Pancreas (tissue), 10 donors: ENCODE results near the gene ARRB1. TPM values are rescaled to one million over a fixed set of nuclear protein-coding genes. Genes with fewer than 3 reads are reported as not detected.
A peak's percentile ranks its signal among the peaks of the same experiment; 100 is the strongest.

ENCODE experiments used
- ATAC-seq, 4 donors: fragments of 200-7000 bp; cut with Tn5 transposase; one replicate each; pipeline versions ENCODE4 v1.8.0 to v1.9.1; 2020; ENCODE audit warnings: mild to moderate bottlenecking in 4 of 4, moderate library complexity in 4 of 4
- DNase-seq, 6 donors: peaks; one replicate each; pipeline ENCODE4 v3.0.0-alpha.2; 2020
- FAIRE-seq: peaks from 2 replicates; lab custom pipeline; 2012; peaks lifted over from hg19 to GRCh38; lab: Jason Lieb, UNC
- H3K27ac ChIP-seq, 4 donors: fragments of 200-600 bp; sonication (generic); 1 replicate in 3 of 4; 2 replicates in 1 of 4; pipeline versions ENCODE4 v1.5.0 to v1.8.0; 2020
- H3K27me3 ChIP-seq, 4 donors: fragments of 200-600 bp; one replicate each; pipeline ENCODE4 v1.8.0; 2021
- H3K36me3 ChIP-seq, 3 donors: fragments of 200-600 bp; sonication (generic) in 1 of 3; one replicate each; pipeline versions ENCODE4 v1.5.0 to v1.8.0; 2020 to 2021
- H3K4me1 ChIP-seq, 3 donors: fragments of 200-600 bp; one replicate each; pipeline ENCODE4 v1.8.0; 2021
- H3K4me3 ChIP-seq, 4 donors: fragments of 200-600 bp; sonication (generic) in 2 of 4; one replicate each; pipeline versions ENCODE4 v1.5.0 to v1.8.0; 2020 to 2021
- H3K9me3 ChIP-seq, 4 donors: fragments of 200-600 bp; one replicate each; pipeline ENCODE4 v1.8.0; 2021
- WGBS, 2 donors: extraction: QIAGEN DNeasy Blood & Tissue Kit; methylation state at CpG; one replicate each; pipeline ENCODE4 v1.1.7; 2013; 5-methylcytosine and 5-hydroxymethylcytosine counted together
- intact Hi-C, 3 donors: fragments of 100-400 bp; cut with DNase I; formaldehyde crosslinking; loops; one replicate each; pipeline versions ENCODE4 v1.11.1 to v1.14.2; 2022
- polyA plus RNA-seq, 2 donors: library from polyadenylated mRNA; stranded (reverse); fragments of 200-250 nt; gene quantifications; one replicate each; pipeline ENCODE4 v1.2.3, GENCODE V29; 2013
- total RNA-seq, 6 donors: library from RNA; stranded (reverse); fragmentation: NEBNext Ultra II Directional in 4 of 6; extraction: Animal tissue kit (Norgen Biotek cat#: 25700) in 4 of 6; gene quantifications; one replicate each; pipeline versions ENCODE4 v1.2.1 to v1.2.4, GENCODE V29; 2021 to 2023
- TF ChIP-seq, protein P1 (sequence below), 4 donors: fragments of 200-600 bp; sonication (generic) in 3 of 4; IDR thresholded peaks; one replicate each; pipeline versions ENCODE4 v1.5.0 to v1.8.0; 2021; ENCODE audit warnings: antibody characterized with exemption in 4 of 4
- donor health status: healthy with polysubstance abuse.
- donor health status: DM: no; HTN: no; CAD: no; lungs with moderate emphysema.
- donor health status: DM: no; HTN: no; CAD: no.
- donor health status: control.
- donor health status: control.
- donor health status: Bipolar disorder and iron deficiency.
- donor health status: DM: yes; HTN: yes; CAD: no.
- donor health status: DM: no; HTN: no; CAD: no.
- donor health status: DM: no; HTN: no; CAD: no.
- donor health status: DM: yes; HTN: yes; CAD: no.

ARRB1 gene
- total and polyA plus RNA-seq, 8 donors: 7.8 to 68.1 (median 33.0) TPM

DNA sequence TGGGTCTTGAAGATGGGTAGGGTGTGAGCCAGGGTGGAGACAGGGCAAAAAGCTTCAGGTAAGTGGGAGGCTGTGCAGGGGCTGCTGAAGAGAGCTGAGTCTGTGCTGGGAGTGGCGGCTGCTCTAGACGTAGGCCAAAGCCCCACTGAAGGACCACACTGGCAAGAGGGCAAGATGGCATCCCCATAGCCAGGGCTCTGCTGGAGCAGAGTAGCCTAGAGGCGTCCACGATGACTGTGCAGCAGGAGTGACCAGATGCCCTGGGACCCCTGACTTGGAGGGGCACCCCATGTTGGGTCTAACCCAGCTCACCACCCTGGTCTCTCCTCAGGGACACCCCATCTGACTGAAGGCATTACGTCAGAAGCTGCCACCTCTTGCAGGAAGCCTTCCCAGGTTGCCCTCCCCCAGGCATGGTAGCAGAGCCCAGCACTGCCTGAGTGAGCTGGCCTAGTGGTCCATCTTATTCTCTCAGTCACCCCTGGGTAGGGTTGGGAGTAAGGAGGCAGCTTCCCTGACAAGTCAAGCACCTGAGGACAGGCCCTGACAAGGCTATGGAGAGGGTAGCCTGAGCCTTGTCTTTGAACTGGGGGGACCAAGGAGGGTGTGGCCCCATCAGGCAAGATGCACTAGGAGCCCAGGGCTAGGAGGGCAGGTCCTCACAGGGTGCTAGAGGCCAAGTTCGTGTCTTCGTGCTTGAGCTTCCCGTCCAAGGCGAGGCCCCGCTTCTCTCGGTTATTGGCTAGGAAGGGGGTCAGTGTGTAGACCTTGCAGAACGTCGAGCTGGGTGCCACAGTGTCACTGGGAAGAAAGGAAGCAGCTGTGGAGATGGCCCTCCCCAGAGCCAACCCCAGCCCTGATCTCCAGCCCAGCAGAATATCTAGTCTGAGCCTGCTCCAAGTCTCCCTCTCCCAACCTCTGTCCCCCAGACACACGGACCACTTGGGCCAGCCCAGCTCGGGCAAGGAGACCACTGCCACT lies 77.8 kb downstream of the ARRB1 start:
- no peaks in the 10 kb centered on the region for H3K27me3 ChIP-seq
- H3K36me3 ChIP-seq: peaks cover 0 to 50% (median 12%) of the 10 kb centered on the region in 3 donors
- intact Hi-C loops: no loop called here
- no peak overlapping the region for H3K27ac ChIP-seq
- WGBS, 2 donors: 92 to 93% methylated on average over 15 of the region's 15 CpGs
- DNase-seq (peak in 1 of 6 donors; percentile 35), FAIRE-seq (no peak), ATAC-seq (no peak)
- TF ChIP-seq, protein P1, sequence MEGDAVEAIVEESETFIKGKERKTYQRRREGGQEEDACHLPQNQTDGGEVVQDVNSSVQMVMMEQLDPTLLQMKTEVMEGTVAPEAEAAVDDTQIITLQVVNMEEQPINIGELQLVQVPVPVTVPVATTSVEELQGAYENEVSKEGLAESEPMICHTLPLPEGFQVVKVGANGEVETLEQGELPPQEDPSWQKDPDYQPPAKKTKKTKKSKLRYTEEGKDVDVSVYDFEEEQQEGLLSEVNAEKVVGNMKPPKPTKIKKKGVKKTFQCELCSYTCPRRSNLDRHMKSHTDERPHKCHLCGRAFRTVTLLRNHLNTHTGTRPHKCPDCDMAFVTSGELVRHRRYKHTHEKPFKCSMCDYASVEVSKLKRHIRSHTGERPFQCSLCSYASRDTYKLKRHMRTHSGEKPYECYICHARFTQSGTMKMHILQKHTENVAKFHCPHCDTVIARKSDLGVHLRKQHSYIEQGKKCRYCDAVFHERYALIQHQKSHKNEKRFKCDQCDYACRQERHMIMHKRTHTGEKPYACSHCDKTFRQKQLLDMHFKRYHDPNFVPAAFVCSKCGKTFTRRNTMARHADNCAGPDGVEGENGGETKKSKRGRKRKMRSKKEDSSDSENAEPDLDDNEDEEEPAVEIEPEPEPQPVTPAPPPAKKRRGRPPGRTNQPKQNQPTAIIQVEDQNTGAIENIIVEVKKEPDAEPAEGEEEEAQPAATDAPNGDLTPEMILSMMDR (IDR thresholded peaks at IDR 0.05): no peak
- no peaks in the 10 kb centered on the region for H3K9me3 ChIP-seq
- H3K4me3 ChIP-seq: no peak overlapping the region
- no peaks in the 10 kb centered on the region for H3K4me1 ChIP-seq

DNA sequence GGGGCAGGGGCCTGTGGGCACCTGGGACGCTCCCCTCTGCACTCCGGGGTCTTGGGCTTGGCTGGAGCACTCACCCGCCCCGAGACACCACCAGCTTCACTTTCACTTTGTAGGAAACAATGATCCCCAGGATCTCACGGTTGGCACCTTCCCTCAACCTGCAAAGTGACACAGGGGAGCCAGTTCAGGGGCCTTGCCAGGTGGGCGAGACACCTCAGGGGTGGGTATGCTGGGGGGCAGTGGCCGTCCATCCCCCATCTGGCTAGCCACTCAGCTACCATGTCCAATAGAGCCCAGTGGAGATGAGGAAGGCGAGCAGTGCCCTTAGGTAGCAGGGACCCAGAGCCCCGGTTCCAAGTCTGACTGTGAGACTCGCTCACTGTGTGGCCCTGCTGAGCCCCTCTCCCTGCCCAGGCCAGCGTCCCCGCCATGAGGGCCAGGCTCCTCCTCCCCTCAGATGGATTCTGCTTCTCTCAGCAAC lies 78.6 kb downstream of the ARRB1 start:
- H3K27ac ChIP-seq: no peak overlapping the region
- no peak overlapping the region for H3K4me3 ChIP-seq
- H3K27me3 ChIP-seq: no peaks in the 10 kb centered on the region
- intact Hi-C loops: no loop called here
- no peaks in the 10 kb centered on the region for H3K9me3 ChIP-seq
- H3K4me1 ChIP-seq: no peaks in the 10 kb centered on the region
- DNase-seq (peak in 1 of 6 donors; percentile 34), FAIRE-seq (no peak), ATAC-seq (no peak)
- TF ChIP-seq, protein P1 (IDR thresholded peaks at IDR 0.05): no peak
- H3K36me3 ChIP-seq: peaks cover 0 to 42% (median 12%) of the 10 kb centered on the region in 3 donors
- 94 to 95% methylated on average over 11 of the region's 12 CpGs for WGBS, 2 donors

DNA sequence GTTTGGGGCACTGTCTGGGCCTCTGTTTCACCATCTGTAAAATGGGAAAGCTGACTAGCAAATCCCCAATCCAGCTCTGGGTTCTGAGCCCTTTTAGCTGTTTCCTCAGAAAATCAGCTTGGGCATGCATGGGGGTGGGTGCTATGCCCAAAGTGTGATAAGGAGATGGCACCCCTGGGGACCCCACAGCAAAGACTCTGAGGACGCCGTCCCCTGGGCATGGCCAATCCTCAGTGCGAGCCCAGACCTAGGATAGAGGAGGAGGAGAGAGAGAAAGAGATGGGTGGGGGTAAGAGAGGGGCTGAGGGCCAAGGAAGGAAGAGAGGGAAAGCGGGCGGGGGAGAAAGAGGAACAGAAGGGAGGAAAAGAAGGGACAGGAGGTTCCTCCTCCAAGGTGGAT lies 79.1 kb downstream of the ARRB1 start:
- H3K4me1 ChIP-seq: no peaks in the 10 kb centered on the region
- DNase-seq: peak in 1 of 6 donors; percentile 30
- no peak for FAIRE-seq
- WGBS, 2 donors: 88 to 97% methylated on average over 5 of the region's 5 CpGs
- intact Hi-C loops: no loop called here
- TF ChIP-seq, protein P1 (IDR thresholded peaks at IDR 0.05): no peak
- ATAC-seq: no peak
- no peak overlapping the region for H3K4me3 ChIP-seq
- H3K9me3 ChIP-seq: no peaks in the 10 kb centered on the region
- H3K27ac ChIP-seq: no peak overlapping the region
- H3K36me3 ChIP-seq: peaks cover 0 to 38% (median 12%) of the 10 kb centered on the region in 3 donors
- H3K27me3 ChIP-seq: no peaks in the 10 kb centered on the region

- intact Hi-C loops: no loop called here
- no peak overlapping the region for H3K4me3 ChIP-seq
- H3K9me3 ChIP-seq: no peaks in the 10 kb centered on the region
- no peak overlapping the region for H3K27ac ChIP-seq
- no peak for FAIRE-seq
- H3K4me1 ChIP-seq: no peaks in the 10 kb centered on the region
- H3K36me3 ChIP-seq: peaks cover 0 to 38% (median 10%) of the 10 kb centered on the region in 3 donors
- WGBS, 2 donors: 67 to 84% methylated on average over 6 of the region's 6 CpGs
- DNase-seq: peak in 1 of 6 donors; percentile 22
- no peak for ATAC-seq
- H3K27me3 ChIP-seq: no peaks in the 10 kb centered on the region
- TF ChIP-seq, protein P1 (IDR thresholded peaks at IDR 0.05): no peak
These were observed 79.7 kb downstream of the ARRB1 start for GRCh38 chr11:75271730-75272129.
